Central memory CD8-positive, alpha-beta T cell (primary cell): Measurements from ENCODE around the gene C17orf113.
"Not testable (repeated sequence)": the region's sequence is repeated elsewhere in the genome, so short reads cannot be mapped to it uniquely, and the experiment has no call there.

Experiments used
- ATAC-seq: fragments of 150-1000 bp; cut with Tn5 transposase; replicated peaks from 2 replicates; pipeline ENCODE4 v1.10.0; 2022; ENCODE audit warnings: mild to moderate bottlenecking, moderate FRiP score, moderate number of reproducible peaks; ENCODE audit not compliant: poor library complexity, severe bottlenecking; ENCODE audit errors: extremely low read depth
- DNase-seq, 2 donors: peaks; one replicate each; pipeline ENCODE4 v3.0.0; 2021; ENCODE audit warnings: low spot score in 2 of 2
- H3K27ac Mint-ChIP-seq: one replicate; pipeline ENCODE4 v1.8.0; 2022; ENCODE audit warnings: low read depth, mild to moderate bottlenecking, moderate library complexity, mixed read lengths
- H3K27me3 Mint-ChIP-seq: one replicate; pipeline ENCODE4 v1.8.0; 2022; ENCODE audit warnings: mixed read lengths
- H3K36me3 Mint-ChIP-seq: one replicate; pipeline ENCODE4 v1.8.0; 2022; ENCODE audit warnings: mild to moderate bottlenecking, moderate library complexity, mixed read lengths; ENCODE audit not compliant: insufficient read depth
- H3K4me1 Mint-ChIP-seq: one replicate; pipeline ENCODE4 v1.8.0; 2022; ENCODE audit warnings: mixed read lengths
- H3K4me3 Mint-ChIP-seq: one replicate; pipeline ENCODE4 v1.8.0; 2022; ENCODE audit warnings: mild to moderate bottlenecking, moderate library complexity, mixed read lengths
- H3K9me3 Mint-ChIP-seq: one replicate; pipeline ENCODE4 v1.8.0; 2022; ENCODE audit warnings: mixed read lengths

C17orf113 gene

GRCh38 chr17:42026857-42027589 lies 23.4 kb downstream of the C17orf113 start:
- peaks cover 6% of the 10 kb centered on the region for H3K4me1 Mint-ChIP-seq
- no peak for ATAC-seq
- H3K27ac Mint-ChIP-seq: no peak overlapping the region
- no peaks in the 10 kb centered on the region for H3K27me3 Mint-ChIP-seq
- no peaks in the 10 kb centered on the region for H3K9me3 Mint-ChIP-seq
- DNase-seq: no peak
- H3K4me3 Mint-ChIP-seq: no peak overlapping the region
- H3K36me3 Mint-ChIP-seq: peaks cover 13% of the 10 kb centered on the region

GRCh38 chr17:42025936-42026335 lies 24.5 kb downstream of the C17orf113 start:
- no peak for DNase-seq
- Mint-ChIP-seq H3K4me3 (no peak overlapping the region), H3K27ac (no peak overlapping the region), H3K27me3 (no peaks in the 10 kb centered on the region), H3K36me3 (peaks cover 16% of the 10 kb centered on the region), H3K4me1 (peaks cover 14% of the 10 kb centered on the region), H3K9me3 (no peaks in the 10 kb centered on the region)
- no peak for ATAC-seq

- DNase-seq: no peak
- Mint-ChIP-seq H3K9me3 (no peaks in the 10 kb centered on the region), H3K4me3 (no peak overlapping the region), H3K4me1 (peaks cover 21% of the 10 kb centered on the region), H3K27me3 (no peaks in the 10 kb centered on the region), H3K36me3 (peaks cover 18% of the 10 kb centered on the region), H3K27ac (no peak overlapping the region)
- ATAC-seq: no peak
Measured at GRCh38 chr17:42025191-42025579, 25.2 kb downstream of the C17orf113 start.

- ATAC-seq (no peak), DNase-seq (no peak)
- H3K4me1 Mint-ChIP-seq: peaks cover 28% of the 10 kb centered on the region
- no peak overlapping the region for H3K27ac Mint-ChIP-seq
- H3K9me3 Mint-ChIP-seq: no peaks in the 10 kb centered on the region
- H3K27me3 Mint-ChIP-seq: no peaks in the 10 kb centered on the region
- H3K36me3 Mint-ChIP-seq: peaks cover 18% of the 10 kb centered on the region
- no peak overlapping the region for H3K4me3 Mint-ChIP-seq
Measured at GRCh38 chr17:42023524-42024349, 26.7 kb downstream of the C17orf113 start.

- not testable (repeated sequence) for H3K27me3 Mint-ChIP-seq, ATAC-seq, H3K9me3 Mint-ChIP-seq, DNase-seq
- peak overlapping the region; percentile 79 for H3K27ac Mint-ChIP-seq
- H3K4me1 Mint-ChIP-seq: peaks cover 55% of the 10 kb centered on the region
- H3K4me3 Mint-ChIP-seq: peak overlapping the region; percentile 99
- peaks cover 27% of the 10 kb centered on the region for H3K36me3 Mint-ChIP-seq
Measured at GRCh38 chr17:42020845-42021244, 29.6 kb downstream of the C17orf113 start.

- H3K9me3 Mint-ChIP-seq: no peaks in the 10 kb centered on the region
- peak within 1 kb of the TSS; percentile 99 for H3K4me3 Mint-ChIP-seq
- peaks cover 31% of the 10 kb centered on the region for H3K36me3 Mint-ChIP-seq
- ATAC-seq (peak; percentile 72), DNase-seq (peak; percentile 79 to 82)
- peak within 1 kb of the TSS; percentile 79 for H3K27ac Mint-ChIP-seq
- H3K4me1 Mint-ChIP-seq: peaks cover 61% of the 10 kb centered on the region
- H3K27me3 Mint-ChIP-seq: no peaks in the 10 kb centered on the region
Measured at GRCh38 chr17:42019509-42020404, 30.6 kb downstream of the C17orf113 start, which contains the start of gene NKIRAS2. Gene NKIRAS2 (plus strand): TSS chr17:42020090. CDS start chr17:42021578, 1,488 bp downstream.

GRCh38 chr17:42018988-42019387 lies 31.4 kb downstream of the C17orf113 start:
- no peaks in the 10 kb centered on the region for H3K27me3 Mint-ChIP-seq
- H3K4me3 Mint-ChIP-seq: peak overlapping the region; percentile 99
- no peaks in the 10 kb centered on the region for H3K9me3 Mint-ChIP-seq
- DNase-seq: no peak
- H3K27ac Mint-ChIP-seq: peak overlapping the region; percentile 44
- H3K36me3 Mint-ChIP-seq: peaks cover 28% of the 10 kb centered on the region
- peaks cover 58% of the 10 kb centered on the region for H3K4me1 Mint-ChIP-seq
- ATAC-seq: no peak

- Mint-ChIP-seq H3K36me3 (peaks cover 27% of the 10 kb centered on the region), H3K9me3 (no peaks in the 10 kb centered on the region), H3K4me3 (peak overlapping the region; percentile 99), H3K27me3 (no peaks in the 10 kb centered on the region), H3K4me1 (peaks cover 62% of the 10 kb centered on the region), H3K27ac (peak overlapping the region; percentile 96)
- no peak for ATAC-seq
- DNase-seq: no peak
Measured at GRCh38 chr17:42018339-42018738, 32.1 kb downstream of the C17orf113 start.

- ATAC-seq (no peak), DNase-seq (no peak)
- peak overlapping the region; percentile 99 for H3K4me3 Mint-ChIP-seq
- H3K27me3 Mint-ChIP-seq: no peaks in the 10 kb centered on the region
- H3K4me1 Mint-ChIP-seq: peaks cover 65% of the 10 kb centered on the region
- H3K27ac Mint-ChIP-seq: peak overlapping the region; percentile 96
- peaks cover 29% of the 10 kb centered on the region for H3K36me3 Mint-ChIP-seq
- H3K9me3 Mint-ChIP-seq: no peaks in the 10 kb centered on the region
Measured at GRCh38 chr17:42017866-42018200, 32.6 kb downstream of the C17orf113 start.

GRCh38 chr17:42016941-42017865 lies 33.2 kb downstream of the C17orf113 start, which contains the start of gene DNAJC7:
Gene DNAJC7 (minus strand): TSS chr17:42017439. CDS start chr17:42017416, 23 bp downstream.
- H3K27ac Mint-ChIP-seq: peak within 1 kb of the TSS; percentile 96
- H3K4me1 Mint-ChIP-seq: peaks cover 66% of the 10 kb centered on the region
- peak within 1 kb of the TSS; percentile 99 for H3K4me3 Mint-ChIP-seq
- H3K9me3 Mint-ChIP-seq: no peaks in the 10 kb centered on the region
- H3K36me3 Mint-ChIP-seq: peaks cover 29% of the 10 kb centered on the region
- H3K27me3 Mint-ChIP-seq: no peaks in the 10 kb centered on the region
- DNase-seq: peak; percentile 75 to 77
- ATAC-seq: peak; percentile 87

GRCh38 chr17:42016411-42016831 lies 34.0 kb downstream of the C17orf113 start:
- peak overlapping the region; percentile 99 for H3K4me3 Mint-ChIP-seq
- H3K9me3 Mint-ChIP-seq: no peaks in the 10 kb centered on the region
- DNase-seq (no peak), ATAC-seq (no peak)
- H3K27me3 Mint-ChIP-seq: no peaks in the 10 kb centered on the region
- peaks cover 71% of the 10 kb centered on the region for H3K4me1 Mint-ChIP-seq
- H3K27ac Mint-ChIP-seq: peak overlapping the region; percentile 96
- H3K36me3 Mint-ChIP-seq: peaks cover 29% of the 10 kb centered on the region
